Activated CD4-positive, CD25-positive, alpha-beta regulatory T cell (primary cell): ENCODE data around the gene TNC.
"Not testable (repeated sequence)": the region's sequence is repeated elsewhere in the genome, so short reads cannot be mapped to it uniquely, and the experiment has no call there.

Source experiments
- DNase-seq, 4 experiments: peaks; one replicate each; lab custom pipeline; 2025; lab: John Stamatoyannopoulos, UW

The TNC gene

GRCh38 chr9:115134941-115135340, 17.0 kb upstream of the TNC start:
- no peak for DNase-seq

- DNase-seq = no peak
Measured at GRCh38 chr9:115133649-115134048, 15.7 kb upstream of the TNC start.

- no peak for DNase-seq
Measured at GRCh38 chr9:115132648-115133047, 14.7 kb upstream of the TNC start.

- no peak for DNase-seq
Measured at GRCh38 chr9:115130176-115130575, 12.2 kb upstream of the TNC start.

- not testable (repeated sequence) for DNase-seq
Measured at GRCh38 chr9:115128726-115129125, 10.8 kb upstream of the TNC start.

- no peak for DNase-seq
Measured at GRCh38 chr9:115127191-115127817, 9.3 kb upstream of the TNC start.

GRCh38 chr9:115126404-115126803, 8.4 kb upstream of the TNC start:
- no peak for DNase-seq

- DNase-seq = no peak
Measured at GRCh38 chr9:115122937-115123336, 5.0 kb upstream of the TNC start.

GRCh38 chr9:115121181-115121580, 3.2 kb upstream of the TNC start:
- no peak for DNase-seq

GRCh38 chr9:115118879-115119218, 892 bp upstream of the TNC start:
- DNase-seq = no peak

- DNase-seq = no peak
Measured at GRCh38 chr9:115116421-115117284, 1.3 kb downstream of the TNC start.

- no peak for DNase-seq
Measured at GRCh38 chr9:115115924-115116323, 2.0 kb downstream of the TNC start.

- DNase-seq = no peak
Measured at GRCh38 chr9:115115117-115115880, 2.7 kb downstream of the TNC start.

- no peak for DNase-seq
Measured at GRCh38 chr9:115114546-115114945, 3.4 kb downstream of the TNC start.

- no peak for DNase-seq
Measured at GRCh38 chr9:115114084-115114483, 3.9 kb downstream of the TNC start.

- no peak for DNase-seq
Measured at GRCh38 chr9:115111874-115112273, 6.1 kb downstream of the TNC start.

GRCh38 chr9:115109486-115109885, 8.5 kb downstream of the TNC start:
- no peak for DNase-seq

- no peak for DNase-seq
Measured at GRCh38 chr9:115107701-115108100, 10.3 kb downstream of the TNC start.

- no peak for DNase-seq
Measured at GRCh38 chr9:115106642-115107041, 11.3 kb downstream of the TNC start.

GRCh38 chr9:115106001-115106400, 12.0 kb downstream of the TNC start:
- no peak for DNase-seq

- no peak for DNase-seq
Measured at GRCh38 chr9:115104908-115105307, 13.0 kb downstream of the TNC start.

GRCh38 chr9:115103746-115104477, 14.0 kb downstream of the TNC start:
- no peak for DNase-seq
